Prostate gland (tissue), 2 donors: ENCODE measurements around the gene CDH8.

Experiments used
- CTCF ChIP-seq, 4 experiments: fragments of 200-600 bp in 2 of 4; fragments of 450-650 bp in 2 of 4; sonication (generic) in 2 of 4; IDR thresholded peaks; 1 replicate in 3 of 4; 2 replicates in 1 of 4; pipeline ENCODE4 v1.5.1; 2016 to 2019; ENCODE audit warnings: antibody characterized with exemption in 4 of 4, mild to moderate bottlenecking in 2 of 4, moderate library complexity in 2 of 4
- POLR2A ChIP-seq: fragments of 450-650 bp; IDR thresholded peaks from one replicate; pipeline ENCODE4 v1.6.1; 2016; ENCODE audit warnings: antibody characterized with exemption, mild to moderate bottlenecking
- POLR2AphosphoS5 ChIP-seq: sonication (generic); formaldehyde crosslinking; IDR thresholded peaks from one replicate; pipeline ENCODE4 v1.6.1; 2017; ENCODE audit warnings: antibody characterized with exemption

DNA sequence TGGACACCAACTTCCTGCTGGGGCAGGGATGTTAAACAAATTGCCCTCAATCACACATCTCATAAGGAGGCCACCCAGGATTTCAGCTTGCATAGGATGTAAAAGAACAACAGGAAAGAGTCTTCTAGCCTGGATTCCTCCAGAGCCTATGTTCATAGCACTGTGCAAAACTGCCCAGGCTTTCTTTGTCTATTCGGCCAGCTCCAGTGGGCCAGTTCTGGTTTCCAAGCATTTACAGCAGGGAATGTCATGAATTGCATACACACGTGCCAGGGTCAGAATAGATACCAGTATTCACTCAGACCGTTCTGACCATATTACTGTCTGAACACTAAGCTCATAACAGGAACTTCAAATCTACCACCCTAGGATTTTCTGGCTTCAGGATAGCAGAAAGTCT, 273.2 kb downstream of the CDH8 start:
- no peak for TF ChIP-seq POLR2AphosphoS5
- TF ChIP-seq CTCF (IDR thresholded peaks at IDR 0.05) = no peak
- TF ChIP-seq POLR2A = no peak
